SK-N-SH treated with all-trans-retinoic acid at 6 μM for 48 hours (cell line): Measurements from ENCODE around the gene CLCN4.

Source experiments
- ATAC-seq: fragments of 200-7000 bp; cut with Tn5 transposase; 3 replicates; pipeline ENCODE4 v1.9.1; 2020; ENCODE audit warnings: mild to moderate bottlenecking, moderate library complexity
- BACH2 ChIP-seq: fragments of 250-450 bp; sonication (Bioruptor Pico); IDR thresholded peaks from 2 replicates; pipeline ENCODE4 v1.9.0; 2021; ENCODE audit warnings: mild to moderate bottlenecking, borderline replicate concordance
- CREB5 ChIP-seq: fragments of 250-450 bp; sonication (Bioruptor Pico); IDR thresholded peaks from 2 replicates; pipeline ENCODE4 v1.5.1; 2020; ENCODE audit warnings: low read depth, mild to moderate bottlenecking, moderate library complexity
- CSDC2 ChIP-seq: fragments of 250-450 bp; sonication (Bioruptor Pico); IDR thresholded peaks from 2 replicates; pipeline ENCODE4 v1.5.0; 2020; ENCODE audit warnings: mild to moderate bottlenecking, moderate library complexity
- CSRNP3 ChIP-seq: fragments of 250-450 bp; sonication (Bioruptor Pico); IDR thresholded peaks from 2 replicates; pipeline ENCODE4 v1.5.1; 2021; ENCODE audit warnings: mild to moderate bottlenecking, moderate library complexity
- ESRRG ChIP-seq: fragments of 250-450 bp; sonication (Bioruptor Pico); IDR thresholded peaks from 2 replicates; pipeline ENCODE4 v1.6.1; 2021; ENCODE audit warnings: mild to moderate bottlenecking
- GLIS3 ChIP-seq: fragments of 250-450 bp; sonication (Bioruptor Pico); IDR thresholded peaks from 2 replicates; pipeline ENCODE4 v1.5.0; 2020; ENCODE audit warnings: mild to moderate bottlenecking, moderate library complexity
- ISL1 ChIP-seq: fragments of 250-450 bp; sonication (Bioruptor Pico); IDR thresholded peaks from 2 replicates; pipeline ENCODE4 v2.1.2; 2022; ENCODE audit warnings: mild to moderate bottlenecking, moderate library complexity
- OSR1 ChIP-seq: fragments of 250-450 bp; sonication (Bioruptor Pico); IDR thresholded peaks from 2 replicates; pipeline ENCODE4 v1.8.0; 2022; ENCODE audit warnings: moderate library complexity, mild to moderate bottlenecking, inconsistent platforms
- POU6F1 ChIP-seq: fragments of 250-450 bp; sonication (Bioruptor Pico); IDR thresholded peaks from 2 replicates; pipeline ENCODE4 v1.8.0; 2021; ENCODE audit warnings: low read depth, mild to moderate bottlenecking, moderate library complexity, borderline replicate concordance
- PPARA ChIP-seq: fragments of 250-450 bp; sonication (Bioruptor Pico); IDR thresholded peaks from 2 replicates; pipeline ENCODE4 v1.5.0; 2020; ENCODE audit warnings: mild to moderate bottlenecking, borderline replicate concordance
- RARB ChIP-seq: fragments of 250-450 bp; sonication (Bioruptor Pico); IDR thresholded peaks from 2 replicates; pipeline ENCODE4 v1.8.0; 2021; ENCODE audit warnings: mild to moderate bottlenecking, moderate library complexity
- SNAI2 ChIP-seq: fragments of 250-450 bp; sonication (Bioruptor Pico); IDR thresholded peaks from 2 replicates; pipeline ENCODE4 v1.5.0; 2020; ENCODE audit warnings: mild to moderate bottlenecking, moderate library complexity
- TOX ChIP-seq: fragments of 250-450 bp; sonication (Bioruptor Pico); IDR thresholded peaks from 2 replicates; pipeline ENCODE4 v1.8.0; 2021; ENCODE audit warnings: mild to moderate bottlenecking, moderate library complexity, borderline replicate concordance
- TSHZ2 ChIP-seq: fragments of 250-450 bp; sonication (Bioruptor Pico); IDR thresholded peaks from 2 replicates; pipeline ENCODE4 v1.5.0; 2020; ENCODE audit warnings: mild to moderate bottlenecking, moderate library complexity
- ZC3H10 ChIP-seq: fragments of 250-450 bp; sonication (Bioruptor Pico); IDR thresholded peaks from 2 replicates; pipeline ENCODE4 v1.5.1; 2021; ENCODE audit warnings: mild to moderate bottlenecking, moderate library complexity
- ZFP3 ChIP-seq: fragments of 250-450 bp; sonication (Bioruptor Pico); IDR thresholded peaks from 2 replicates; pipeline ENCODE4 v1.5.0; 2020; ENCODE audit warnings: mild to moderate bottlenecking, moderate library complexity
- ZFP30 ChIP-seq: fragments of 450-650 bp; formaldehyde crosslinking; IDR thresholded peaks from 2 replicates; pipeline ENCODE4 v1.5.0; 2022; ENCODE audit warnings: mild to moderate bottlenecking, moderate library complexity
- ZNF565 ChIP-seq: fragments of 450-650 bp; formaldehyde crosslinking; conservative IDR thresholded peaks from 2 replicates; pipeline ENCODE4 v1.5.0; 2020; ENCODE audit warnings: low read depth, mild to moderate bottlenecking, moderate library complexity
- ZNF70 ChIP-seq: fragments of 450-650 bp; formaldehyde crosslinking; IDR thresholded peaks from 2 replicates; pipeline ENCODE4 v1.5.0; 2020; ENCODE audit warnings: mild to moderate bottlenecking, moderate library complexity
- ZNF8 ChIP-seq: fragments of 450-650 bp; formaldehyde crosslinking; IDR thresholded peaks from 2 replicates; pipeline ENCODE4 v1.5.0; 2020; ENCODE audit warnings: mild to moderate bottlenecking, moderate library complexity

CLCN4 gene

GRCh38 chrX:10126834-10127233 lies 29.9 kb upstream of the CLCN4 start:
- ATAC-seq: no peak
- TF ChIP-seq ZFP30 (CRISPR knock-in tag): no peak

- ATAC-seq: no peak
- no peak for TF ChIP-seq ZNF565 (CRISPR knock-in tag)
- TF ChIP-seq OSR1 (CRISPR knock-in tag): no peak
These were observed 28.4 kb upstream of the CLCN4 start for GRCh38 chrX:10128386-10128785.

- TF ChIP-seq POU6F1 (no peak), TSHZ2 (CRISPR knock-in tag) (no peak), ZNF565 (CRISPR knock-in tag) (no peak), SNAI2 (CRISPR knock-in tag) (no peak), ZNF8 (CRISPR knock-in tag) (no peak), GLIS3 (CRISPR knock-in tag) (no peak), ZFP3 (CRISPR knock-in tag) (no peak)
- ATAC-seq: no peak
These were observed 27.5 kb upstream of the CLCN4 start for GRCh38 chrX:10129229-10129628.

GRCh38 chrX:10130354-10130753 lies 26.4 kb upstream of the CLCN4 start:
- TF ChIP-seq SNAI2 (CRISPR knock-in tag) (no peak), CSRNP3 (CRISPR knock-in tag) (no peak), PPARA (CRISPR knock-in tag) (no peak), ZC3H10 (no peak), ZFP3 (CRISPR knock-in tag) (no peak), POU6F1 (no peak), CREB5 (CRISPR knock-in tag) (no peak), OSR1 (CRISPR knock-in tag) (no peak), ISL1 (no peak), ZFP30 (CRISPR knock-in tag) (no peak), ESRRG (no peak), TOX (no peak), CSDC2 (CRISPR knock-in tag) (no peak), ZNF8 (CRISPR knock-in tag) (no peak), RARB (no peak), ZNF70 (CRISPR knock-in tag) (no peak), BACH2 (CRISPR knock-in tag) (no peak)
- ATAC-seq: no peak
